Panc1 (cell line): ENCODE results near the gene NDUFS6. TPM values are rescaled to one million over a fixed set of nuclear protein-coding genes. Genes with fewer than 3 reads are reported as not detected.

Source experiments
- ATAC-seq: fragments of 200-7000 bp; cut with Tn5 transposase; 2 replicates; pipeline ENCODE4 v1.9.1; 2020; ENCODE audit warnings: mild to moderate bottlenecking, moderate library complexity
- BruUV-seq: library from RNA; stranded (reverse); fragments of 400-500 nt; replicated peaks from 2 replicates; lab custom pipeline; 2021; lab: Mats Ljungman, UMichigan
- CTCF ChIA-PET: fragments of 300-600 bp; sonication (Branson Sonifier 250); formaldehyde crosslinking; loops from one replicate; lab custom pipeline; 2022; ENCODE audit warnings: antibody characterized with exemption; lab: Charles Lee
- POLR2A ChIA-PET: fragments of 300-600 bp; sonication (Branson Sonifier 250); formaldehyde crosslinking; loops from one replicate; lab custom pipeline; 2022; ENCODE audit warnings: antibody characterized with exemption; lab: Charles Lee
- DNase-seq: peaks from one replicate; pipeline ENCODE4 v3.0.0-alpha.2; 2010; ENCODE audit warnings: low read depth, low spot score
- H3K27ac ChIP-seq: 2 replicates; pipeline ENCODE4 v1.5.1; 2011; ENCODE audit warnings: mild to moderate bottlenecking, low read length, inconsistent platforms
- H3K27me3 ChIP-seq: fragments of 200-500 bp; sonication (Bioruptor generic); 2 replicates; pipeline ENCODE4 v1.6.0; 2014; ENCODE audit warnings: low read length, inconsistent platforms; ENCODE audit not compliant: control insufficient read depth, insufficient read depth
- H3K36me3 ChIP-seq: fragments of 200-500 bp; sonication (Bioruptor generic); 2 replicates; pipeline ENCODE4 v1.5.1; 2014; ENCODE audit warnings: inconsistent platforms, mild to moderate bottlenecking, low read length, moderate library complexity; ENCODE audit not compliant: control insufficient read depth, insufficient read depth
- H3K4me1 ChIP-seq: 2 replicates; pipeline ENCODE4 v1.5.1; 2011; ENCODE audit warnings: inconsistent platforms, mild to moderate bottlenecking, low read length, moderate library complexity; ENCODE audit not compliant: control insufficient read depth, insufficient read depth
- H3K4me3 ChIP-seq, 2 experiments: 2 replicates each; pipeline ENCODE4 v1.5.1; 2011 to 2012; ENCODE audit warnings: low read depth in 2 of 2, low read length in 2 of 2, mild to moderate bottlenecking in 2 of 2, inconsistent platforms in 1 of 2, moderate library complexity in 1 of 2
- H3K9me3 ChIP-seq: fragments of 200-500 bp; sonication (Bioruptor generic); 2 replicates; pipeline ENCODE4 v1.5.1; 2014; ENCODE audit warnings: low read depth, mild to moderate bottlenecking, inconsistent platforms, low read length, moderate library complexity; ENCODE audit not compliant: control insufficient read depth, insufficient read depth
- POLR2AphosphoS5 ChIP-seq: IDR thresholded peaks from 2 replicates; pipeline ENCODE4 v1.6.1; 2012; ENCODE audit warnings: mild to moderate bottlenecking, low read depth, low read length, moderate library complexity
- SIN3A ChIP-seq: IDR thresholded peaks from 2 replicates; pipeline ENCODE4 v1.6.1; 2012; ENCODE audit warnings: low read depth, mild to moderate bottlenecking, low read length, moderate library complexity, borderline replicate concordance; ENCODE audit not compliant: insufficient read depth
- TCF7L2 ChIP-seq: IDR thresholded peaks from 2 replicates; pipeline ENCODE4 v1.6.1; 2011; ENCODE audit warnings: mild to moderate bottlenecking, low read depth, low read length, inconsistent platforms
- in situ Hi-C: cut with HindIII; loops from 2 replicates; pipeline ENCODE4 v1.10.0; 2016; ENCODE audit warnings: low sequenced_read_pairs, low pct_unique_long_range_greater_than_20kb
- intact Hi-C: fragments of 100-400 bp; cut with micrococcal nuclease; formaldehyde crosslinking; loops from one replicate; pipeline ENCODE4 v1.10.0; 2022; ENCODE audit not compliant: unreplicated experiment
- total RNA-seq: library from RNA; stranded (reverse); gene quantifications from one replicate; pipeline ENCODE4 v1.2.1, GENCODE V29; 2021; ENCODE audit not compliant: unreplicated experiment
- TF ChIP-seq, protein P1 (sequence below), 2 experiments: IDR thresholded peaks; 2 replicates each; pipeline ENCODE4 v1.6.1; 2011 to 2012; ENCODE audit warnings: low read depth in 2 of 2, control low read depth in 1 of 2, low read length in 1 of 2, mild to moderate bottlenecking in 1 of 2, moderate library complexity in 1 of 2; ENCODE audit not compliant: insufficient read depth in 1 of 2
- TF ChIP-seq, protein P2 (sequence below): fragments of 450-650 bp; IDR thresholded peaks from 2 replicates; pipeline ENCODE4 v1.5.1; 2017; ENCODE audit warnings: mild to moderate bottlenecking

NDUFS6 gene
- total RNA-seq, 1 experiment from 2014 or later = 70.6 TPM

DNA sequence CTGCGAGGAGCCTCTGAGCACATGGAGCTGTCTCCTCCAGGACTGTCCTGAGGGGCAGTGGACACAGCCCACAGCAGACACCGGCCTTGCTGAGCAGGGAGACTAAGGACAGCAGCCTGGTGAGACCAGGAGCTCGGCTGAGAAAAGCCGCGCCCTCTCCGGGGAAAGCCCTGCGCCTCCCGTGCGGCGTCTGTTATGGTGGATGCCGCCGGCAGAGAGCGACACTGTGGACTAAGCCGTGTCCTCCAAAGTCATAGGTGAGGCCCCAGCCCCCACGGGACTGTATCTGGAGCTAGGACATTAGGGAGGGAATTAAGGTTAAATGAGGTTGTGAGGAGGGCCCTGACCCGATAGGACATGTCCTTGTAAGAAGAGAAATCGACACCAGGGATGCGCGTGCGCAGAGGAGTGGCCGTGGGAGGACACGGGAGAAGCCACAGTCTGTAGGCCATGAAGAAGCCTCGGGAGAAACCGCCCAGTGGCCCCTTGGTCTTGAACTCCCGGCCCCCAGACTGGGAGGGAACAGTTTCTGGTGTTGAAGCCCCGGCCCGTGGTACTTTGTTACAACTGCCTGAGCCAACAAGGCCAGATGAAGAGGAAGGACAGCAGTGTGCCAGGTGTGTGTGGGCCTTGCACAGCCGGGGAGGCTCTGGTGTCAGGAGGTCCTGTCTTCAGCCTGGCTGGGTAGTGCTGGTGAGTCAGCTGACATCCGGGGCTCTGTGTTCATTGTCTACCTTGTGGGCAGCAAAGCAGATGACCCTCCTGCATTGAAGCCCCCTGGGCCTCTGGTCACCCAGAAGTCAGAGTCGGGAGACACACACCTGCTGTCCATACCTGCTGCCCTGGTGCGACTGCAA lies 23.7 kb upstream of the NDUFS6 start:
- no TSS peak for BruUV-seq
- in situ Hi-C loops (no loop called here), intact Hi-C loops (no loop called here)
- ChIA-PET CTCF (interaction anchor here (0.6 kb wide), 1 partner anchor 248 kb away, joined by 5 read pairs; no protein-coding TSS in a partner anchor), POLR2A (no interaction called here)
- no peaks in the 10 kb centered on the region for H3K27me3 ChIP-seq
- no peak overlapping the region for H3K27ac ChIP-seq
- no peaks in the 10 kb centered on the region for H3K9me3 ChIP-seq
- no peak for DNase-seq
- no peak overlapping the region for H3K4me3 ChIP-seq
- no peaks in the 10 kb centered on the region for H3K36me3 ChIP-seq
- ATAC-seq = no peak
- no peaks in the 10 kb centered on the region for H3K4me1 ChIP-seq
- TF ChIP-seq SIN3A = no peak
- no peak for TF ChIP-seq POLR2AphosphoS5
- no peak for TF ChIP-seq TCF7L2
- TF ChIP-seq, protein P1, sequence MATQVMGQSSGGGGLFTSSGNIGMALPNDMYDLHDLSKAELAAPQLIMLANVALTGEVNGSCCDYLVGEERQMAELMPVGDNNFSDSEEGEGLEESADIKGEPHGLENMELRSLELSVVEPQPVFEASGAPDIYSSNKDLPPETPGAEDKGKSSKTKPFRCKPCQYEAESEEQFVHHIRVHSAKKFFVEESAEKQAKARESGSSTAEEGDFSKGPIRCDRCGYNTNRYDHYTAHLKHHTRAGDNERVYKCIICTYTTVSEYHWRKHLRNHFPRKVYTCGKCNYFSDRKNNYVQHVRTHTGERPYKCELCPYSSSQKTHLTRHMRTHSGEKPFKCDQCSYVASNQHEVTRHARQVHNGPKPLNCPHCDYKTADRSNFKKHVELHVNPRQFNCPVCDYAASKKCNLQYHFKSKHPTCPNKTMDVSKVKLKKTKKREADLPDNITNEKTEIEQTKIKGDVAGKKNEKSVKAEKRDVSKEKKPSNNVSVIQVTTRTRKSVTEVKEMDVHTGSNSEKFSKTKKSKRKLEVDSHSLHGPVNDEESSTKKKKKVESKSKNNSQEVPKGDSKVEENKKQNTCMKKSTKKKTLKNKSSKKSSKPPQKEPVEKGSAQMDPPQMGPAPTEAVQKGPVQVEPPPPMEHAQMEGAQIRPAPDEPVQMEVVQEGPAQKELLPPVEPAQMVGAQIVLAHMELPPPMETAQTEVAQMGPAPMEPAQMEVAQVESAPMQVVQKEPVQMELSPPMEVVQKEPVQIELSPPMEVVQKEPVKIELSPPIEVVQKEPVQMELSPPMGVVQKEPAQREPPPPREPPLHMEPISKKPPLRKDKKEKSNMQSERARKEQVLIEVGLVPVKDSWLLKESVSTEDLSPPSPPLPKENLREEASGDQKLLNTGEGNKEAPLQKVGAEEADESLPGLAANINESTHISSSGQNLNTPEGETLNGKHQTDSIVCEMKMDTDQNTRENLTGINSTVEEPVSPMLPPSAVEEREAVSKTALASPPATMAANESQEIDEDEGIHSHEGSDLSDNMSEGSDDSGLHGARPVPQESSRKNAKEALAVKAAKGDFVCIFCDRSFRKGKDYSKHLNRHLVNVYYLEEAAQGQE (IDR thresholded peaks at IDR 0.05; ENCODE audit: insufficient read depth in 1 of 2, low read depth in 2 of 2, low read length in 1 of 2) = no peak
- TF ChIP-seq, protein P2, sequence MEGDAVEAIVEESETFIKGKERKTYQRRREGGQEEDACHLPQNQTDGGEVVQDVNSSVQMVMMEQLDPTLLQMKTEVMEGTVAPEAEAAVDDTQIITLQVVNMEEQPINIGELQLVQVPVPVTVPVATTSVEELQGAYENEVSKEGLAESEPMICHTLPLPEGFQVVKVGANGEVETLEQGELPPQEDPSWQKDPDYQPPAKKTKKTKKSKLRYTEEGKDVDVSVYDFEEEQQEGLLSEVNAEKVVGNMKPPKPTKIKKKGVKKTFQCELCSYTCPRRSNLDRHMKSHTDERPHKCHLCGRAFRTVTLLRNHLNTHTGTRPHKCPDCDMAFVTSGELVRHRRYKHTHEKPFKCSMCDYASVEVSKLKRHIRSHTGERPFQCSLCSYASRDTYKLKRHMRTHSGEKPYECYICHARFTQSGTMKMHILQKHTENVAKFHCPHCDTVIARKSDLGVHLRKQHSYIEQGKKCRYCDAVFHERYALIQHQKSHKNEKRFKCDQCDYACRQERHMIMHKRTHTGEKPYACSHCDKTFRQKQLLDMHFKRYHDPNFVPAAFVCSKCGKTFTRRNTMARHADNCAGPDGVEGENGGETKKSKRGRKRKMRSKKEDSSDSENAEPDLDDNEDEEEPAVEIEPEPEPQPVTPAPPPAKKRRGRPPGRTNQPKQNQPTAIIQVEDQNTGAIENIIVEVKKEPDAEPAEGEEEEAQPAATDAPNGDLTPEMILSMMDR = no peak

DNA sequence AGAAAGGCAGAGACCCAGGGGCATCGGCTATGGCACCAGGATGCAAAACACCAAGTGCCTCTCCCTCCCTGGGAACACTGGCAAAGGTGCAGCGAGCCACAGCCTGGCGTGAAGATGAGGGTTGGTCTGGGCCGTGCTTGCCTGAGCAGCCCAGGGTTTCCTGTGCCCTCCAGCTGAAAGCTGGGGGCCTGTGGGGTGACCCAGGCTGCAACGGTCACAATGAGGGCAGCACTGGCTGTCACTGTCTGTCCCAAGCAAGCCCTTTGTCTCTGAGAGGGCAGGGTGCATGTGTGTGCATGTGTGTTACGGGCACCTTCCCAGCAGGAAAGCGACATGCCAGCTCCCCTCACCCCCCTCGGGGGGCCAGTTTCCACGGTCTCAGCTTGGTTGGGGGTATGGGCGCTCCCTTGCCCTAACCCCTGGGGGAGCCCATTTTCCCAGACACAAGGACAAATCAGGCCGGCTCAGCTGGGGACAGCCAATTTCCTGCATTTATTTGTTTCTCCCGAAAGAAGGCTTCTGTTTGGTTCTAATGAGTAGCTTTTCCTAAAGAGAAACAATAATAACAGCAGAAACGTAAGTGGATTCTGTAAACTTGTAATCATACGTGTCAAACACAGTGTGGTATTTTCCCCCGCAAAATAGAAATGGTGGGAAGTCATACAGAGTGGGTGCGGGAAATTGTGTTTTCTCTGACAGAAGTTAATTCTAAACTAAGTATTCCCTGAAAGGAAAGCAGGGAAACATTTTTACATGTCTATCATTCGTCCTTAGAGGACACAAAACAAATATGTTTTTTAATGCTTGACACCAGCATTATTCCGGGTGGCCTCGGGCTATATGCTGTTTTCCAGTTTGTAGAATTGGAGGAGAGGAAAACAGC lies 22.8 kb upstream of the NDUFS6 start:
- H3K27me3 ChIP-seq = no peaks in the 10 kb centered on the region
- ChIA-PET POLR2A (no interaction called here), CTCF (no interaction called here)
- H3K4me1 ChIP-seq = no peaks in the 10 kb centered on the region
- H3K27ac ChIP-seq = no peak overlapping the region
- BruUV-seq = no TSS peak
- ATAC-seq = no peak; the same call in 1 of the 2 replicates
- no peaks in the 10 kb centered on the region for H3K9me3 ChIP-seq
- TF ChIP-seq SIN3A = no peak
- no peak for TF ChIP-seq POLR2AphosphoS5
- no peak for TF ChIP-seq TCF7L2
- TF ChIP-seq, protein P1 (IDR thresholded peaks at IDR 0.05; ENCODE audit: insufficient read depth in 1 of 2, low read depth in 2 of 2, low read length in 1 of 2) = no peak
- TF ChIP-seq, protein P2 = no peak
- DNase-seq = no peak
- H3K4me3 ChIP-seq = no peak overlapping the region
- in situ Hi-C loops = no loop called here
- no peaks in the 10 kb centered on the region for H3K36me3 ChIP-seq
- intact Hi-C loops = no loop called here
